Measurements from ENCODE around the gene MLLT6. TPM values are rescaled to one million over a fixed set of nuclear protein-coding genes. Genes with fewer than 3 reads are reported as not detected.
A peak's percentile ranks its signal among the peaks of the same experiment; 100 is the strongest.

Gene MLLT6
- total and polyA plus RNA-seq, 2 experiments from 2014 or later, result 10.5 to 75.8 TPM

DNA sequence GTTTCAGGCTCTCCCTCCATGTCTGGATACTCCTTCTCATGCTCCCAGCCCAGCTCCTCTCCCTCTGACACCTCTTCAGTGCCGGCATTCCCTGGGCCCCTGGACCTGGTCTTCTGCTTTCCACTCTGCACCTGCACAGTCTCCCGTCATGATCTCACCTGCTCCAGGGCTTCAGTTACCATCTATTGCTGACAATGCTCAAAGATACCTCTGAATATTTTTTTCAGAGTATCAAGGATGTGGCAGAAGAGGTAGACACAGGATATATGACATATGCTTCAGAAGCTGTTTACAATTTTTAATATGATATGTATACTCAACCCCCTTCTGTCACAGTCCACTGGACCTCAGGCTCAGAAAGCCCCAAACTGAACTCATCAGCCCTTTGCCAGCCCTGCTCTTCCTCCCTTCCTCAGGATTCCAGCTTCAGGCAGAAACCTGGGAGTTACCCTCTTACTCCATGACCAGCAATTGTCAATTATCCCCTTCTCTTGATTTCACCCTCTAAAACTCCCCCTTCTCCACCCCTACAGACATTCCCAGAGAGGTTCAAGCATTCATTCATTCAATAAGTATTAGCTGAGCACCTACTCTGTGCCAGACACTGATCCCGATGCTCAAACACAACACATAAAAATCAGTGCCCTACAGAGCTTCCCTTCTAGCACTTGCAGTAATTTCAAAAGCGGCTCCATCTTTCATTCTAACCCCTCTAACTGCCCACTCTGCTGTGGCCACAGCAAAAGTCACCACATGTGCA lies 7.8 kb upstream of the MLLT6 start:
- no peaks in the 10 kb centered on the region for H3K36me3 ChIP-seq
- H3K27me3 ChIP-seq, result peaks cover 39% of the 10 kb centered on the region

DNA sequence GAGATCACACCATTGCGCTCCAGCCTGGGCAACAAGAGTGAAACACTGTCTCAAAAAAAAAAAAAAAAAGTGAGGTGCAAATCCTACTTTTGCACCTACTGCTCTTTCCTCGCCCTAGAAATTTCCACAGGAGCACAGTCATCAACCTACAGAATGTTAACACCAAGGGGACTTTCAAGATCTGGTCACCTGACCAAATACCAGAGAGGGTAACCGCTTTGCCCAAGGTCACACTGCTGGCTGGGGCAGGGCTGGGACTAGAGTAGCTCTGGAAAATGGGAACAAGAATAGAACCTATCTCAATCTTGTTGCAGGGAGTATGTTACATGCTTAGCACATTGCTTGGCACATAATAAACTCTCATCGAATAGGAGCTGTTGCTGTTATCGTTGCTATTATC lies 6.3 kb upstream of the MLLT6 start:
- Histone ChIP-seq H3K27me3 (peaks cover 44% of the 10 kb centered on the region), H3K27ac (no peak overlapping the region), H3K36me3 (no peaks in the 10 kb centered on the region), H3K4me1 (ENCODE audit: low read depth) (peaks cover 8% of the 10 kb centered on the region), H3K9me3 (ENCODE audit: low read depth) (no peaks in the 10 kb centered on the region), H3K4me3 (no peak overlapping the region)
- TF ChIP-seq, protein P1, sequence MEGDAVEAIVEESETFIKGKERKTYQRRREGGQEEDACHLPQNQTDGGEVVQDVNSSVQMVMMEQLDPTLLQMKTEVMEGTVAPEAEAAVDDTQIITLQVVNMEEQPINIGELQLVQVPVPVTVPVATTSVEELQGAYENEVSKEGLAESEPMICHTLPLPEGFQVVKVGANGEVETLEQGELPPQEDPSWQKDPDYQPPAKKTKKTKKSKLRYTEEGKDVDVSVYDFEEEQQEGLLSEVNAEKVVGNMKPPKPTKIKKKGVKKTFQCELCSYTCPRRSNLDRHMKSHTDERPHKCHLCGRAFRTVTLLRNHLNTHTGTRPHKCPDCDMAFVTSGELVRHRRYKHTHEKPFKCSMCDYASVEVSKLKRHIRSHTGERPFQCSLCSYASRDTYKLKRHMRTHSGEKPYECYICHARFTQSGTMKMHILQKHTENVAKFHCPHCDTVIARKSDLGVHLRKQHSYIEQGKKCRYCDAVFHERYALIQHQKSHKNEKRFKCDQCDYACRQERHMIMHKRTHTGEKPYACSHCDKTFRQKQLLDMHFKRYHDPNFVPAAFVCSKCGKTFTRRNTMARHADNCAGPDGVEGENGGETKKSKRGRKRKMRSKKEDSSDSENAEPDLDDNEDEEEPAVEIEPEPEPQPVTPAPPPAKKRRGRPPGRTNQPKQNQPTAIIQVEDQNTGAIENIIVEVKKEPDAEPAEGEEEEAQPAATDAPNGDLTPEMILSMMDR (IDR thresholded peaks at IDR 0.05; ENCODE audit: low read depth, low read length), result no peak
- no peak for DNase-seq (ENCODE audit: low read depth in 1 of 2, low spot score in 1 of 2)

More for the DNA sequence above, 7.8 kb upstream of the MLLT6 start:
- TF ChIP-seq, protein P1 (IDR thresholded peaks at IDR 0.05; ENCODE audit: low read depth, low read length), result no peak
- Histone ChIP-seq H3K4me1 (ENCODE audit: low read depth) (peaks cover 8% of the 10 kb centered on the region), H3K4me3 (no peak overlapping the region), H3K27ac (no peak overlapping the region), H3K9me3 (ENCODE audit: low read depth) (no peaks in the 10 kb centered on the region)
- no peak for DNase-seq (ENCODE audit: low read depth in 1 of 2, low spot score in 1 of 2)

DNA sequence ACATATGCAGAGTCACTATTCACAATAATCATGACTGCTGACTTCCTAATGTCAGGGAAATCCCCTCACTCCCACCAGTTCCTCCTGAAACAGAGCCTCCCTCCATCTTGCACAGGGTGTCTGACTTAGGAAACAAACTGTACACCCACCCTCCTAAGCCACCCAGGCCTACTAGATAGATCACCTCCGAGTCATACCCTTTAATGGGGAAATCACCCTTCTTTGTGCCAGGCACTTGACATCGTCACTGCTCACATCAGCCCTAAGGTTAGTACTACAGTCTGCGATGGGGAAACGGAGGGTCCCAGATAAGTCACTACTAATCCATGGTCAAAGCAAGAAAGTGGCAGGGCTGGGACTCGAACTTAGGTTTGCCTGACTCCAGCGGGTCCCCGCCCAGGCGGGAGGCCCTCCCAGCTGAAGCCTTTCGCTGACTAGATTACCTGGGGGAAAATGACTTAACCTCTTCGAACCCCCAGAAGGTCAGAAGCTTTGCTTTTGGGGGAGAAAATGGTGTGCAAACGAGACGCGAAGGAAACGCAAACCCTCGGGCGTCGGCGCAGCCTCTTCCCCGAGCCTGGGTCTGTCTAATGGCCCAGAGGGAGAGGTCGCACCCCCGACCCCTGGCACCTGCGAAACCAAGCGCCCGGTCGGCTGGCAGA lies 3.4 kb upstream of the MLLT6 start:
- Histone ChIP-seq H3K4me1 (ENCODE audit: low read depth) (peaks cover 4% of the 10 kb centered on the region), H3K27me3 (peaks cover 44% of the 10 kb centered on the region)

DNA sequence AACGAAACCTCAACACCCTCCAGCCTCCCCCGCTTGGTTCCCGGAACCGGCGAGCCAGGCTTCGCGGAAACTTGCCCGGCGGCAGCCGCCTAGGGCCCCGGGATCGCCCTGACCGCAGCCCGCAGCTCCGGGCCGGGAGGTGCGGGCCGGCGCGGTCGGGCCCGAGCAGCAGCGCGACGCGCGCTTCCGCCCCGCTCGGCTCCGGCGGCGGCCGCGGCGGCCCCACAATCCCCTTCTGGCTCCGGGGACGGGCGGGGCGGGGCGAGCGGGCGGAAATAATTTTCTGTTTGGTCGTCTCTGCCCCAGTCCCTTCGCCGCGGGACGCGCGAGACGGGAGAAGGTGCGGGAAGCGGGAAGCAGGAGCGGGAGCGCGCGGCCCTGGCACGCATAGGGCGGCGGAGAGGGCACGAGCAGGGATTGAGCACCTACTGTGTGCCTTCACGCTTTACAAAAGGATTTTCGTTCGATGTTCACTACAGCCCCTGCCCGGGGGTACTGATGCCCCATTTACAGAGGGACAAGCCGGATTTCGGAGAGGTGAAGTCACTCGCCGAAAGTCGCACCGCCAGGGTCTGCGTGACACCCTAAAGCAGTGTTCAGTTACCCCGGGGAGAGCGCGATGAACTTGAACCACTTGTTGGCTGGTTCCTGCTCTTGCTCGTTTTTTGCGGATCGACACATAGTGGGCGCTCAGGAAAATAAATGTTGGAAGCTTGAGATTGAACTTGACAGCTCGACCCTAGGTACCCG lies 2.7 kb upstream of the MLLT6 start:
- peaks cover 39% of the 10 kb centered on the region for H3K27me3 ChIP-seq

More for the DNA sequence above, 3.4 kb upstream of the MLLT6 start:
- Histone ChIP-seq H3K27ac (peak overlapping the region; percentile 77), H3K9me3 (ENCODE audit: low read depth) (no peaks in the 10 kb centered on the region), H3K36me3 (no peaks in the 10 kb centered on the region), H3K4me3 (peak overlapping the region; percentile 95)
- DNase-seq (ENCODE audit: low read depth in 1 of 2, low spot score in 1 of 2), result peak in 1 of 2 donors; percentile 25
- TF ChIP-seq, protein P1 (IDR thresholded peaks at IDR 0.05; ENCODE audit: low read depth, low read length), result no peak

More for the DNA sequence above, 2.7 kb upstream of the MLLT6 start:
- Histone ChIP-seq H3K9me3 (ENCODE audit: low read depth) (no peaks in the 10 kb centered on the region), H3K4me1 (ENCODE audit: low read depth) (peaks cover 4% of the 10 kb centered on the region), H3K4me3 (peak overlapping the region; percentile 95), H3K27ac (peak overlapping the region; percentile 77), H3K36me3 (no peaks in the 10 kb centered on the region)
- DNase-seq (ENCODE audit: low read depth in 1 of 2, low spot score in 1 of 2), result peak; percentile 88 to 91
- TF ChIP-seq, protein P1 (IDR thresholded peaks at IDR 0.05; ENCODE audit: low read depth, low read length), result no peak
